NCI-H146 treated with DMSO at 0.1 percent for 48 hours (cell line): ENCODE data around the gene DVL2.
"Not testable (repeated sequence)": the region's sequence is repeated elsewhere in the genome, so short reads cannot be mapped to it uniquely, and the experiment has no call there.

Experiments
- DNase-seq: peaks from one replicate; lab custom pipeline; 2025; ENCODE audit not compliant: unreplicated experiment; lab: John Stamatoyannopoulos, UW

The DVL2 gene

DNA sequence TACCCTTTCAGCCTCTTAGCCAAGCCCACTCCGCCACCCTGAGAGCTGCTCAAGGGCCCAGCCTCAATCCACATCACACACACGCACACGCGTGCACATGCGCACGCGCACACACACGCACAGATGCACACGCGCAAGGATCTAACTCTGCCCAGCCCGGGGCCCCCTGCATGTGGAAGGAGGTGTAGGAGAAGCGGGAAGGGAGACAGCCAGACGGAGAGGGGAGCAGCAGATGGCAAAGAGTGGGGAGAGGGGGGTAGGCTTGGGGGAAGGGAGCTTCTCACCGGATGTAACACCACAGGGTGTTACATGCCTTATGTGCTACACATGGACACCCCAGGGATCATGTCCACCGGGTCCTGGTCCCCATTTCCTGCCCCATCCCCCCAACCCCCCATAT lies 30.0 kb downstream of the DVL2 start:
- DNase-seq: no peak

DNA sequence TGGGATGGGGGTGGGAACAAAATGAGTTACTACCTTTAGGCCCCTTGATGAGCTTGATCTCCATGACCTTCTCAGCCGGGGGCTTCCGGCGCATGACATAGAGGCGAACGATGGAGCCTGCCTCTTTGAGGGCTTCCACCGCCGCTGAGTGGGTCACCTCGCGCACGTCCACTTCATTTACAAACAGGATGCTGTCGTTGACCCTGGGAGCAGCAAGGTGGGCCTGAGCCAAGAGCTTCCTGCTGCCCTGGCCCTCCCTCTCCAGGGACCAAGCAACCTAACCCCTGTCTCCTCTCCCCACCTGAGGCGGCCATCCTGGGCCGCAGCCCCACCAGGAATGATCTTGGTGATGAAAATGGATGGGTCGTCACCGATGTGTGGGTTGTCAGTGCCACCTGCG lies 30.9 kb downstream of the DVL2 start:
- DNase-seq: no peak

DNA sequence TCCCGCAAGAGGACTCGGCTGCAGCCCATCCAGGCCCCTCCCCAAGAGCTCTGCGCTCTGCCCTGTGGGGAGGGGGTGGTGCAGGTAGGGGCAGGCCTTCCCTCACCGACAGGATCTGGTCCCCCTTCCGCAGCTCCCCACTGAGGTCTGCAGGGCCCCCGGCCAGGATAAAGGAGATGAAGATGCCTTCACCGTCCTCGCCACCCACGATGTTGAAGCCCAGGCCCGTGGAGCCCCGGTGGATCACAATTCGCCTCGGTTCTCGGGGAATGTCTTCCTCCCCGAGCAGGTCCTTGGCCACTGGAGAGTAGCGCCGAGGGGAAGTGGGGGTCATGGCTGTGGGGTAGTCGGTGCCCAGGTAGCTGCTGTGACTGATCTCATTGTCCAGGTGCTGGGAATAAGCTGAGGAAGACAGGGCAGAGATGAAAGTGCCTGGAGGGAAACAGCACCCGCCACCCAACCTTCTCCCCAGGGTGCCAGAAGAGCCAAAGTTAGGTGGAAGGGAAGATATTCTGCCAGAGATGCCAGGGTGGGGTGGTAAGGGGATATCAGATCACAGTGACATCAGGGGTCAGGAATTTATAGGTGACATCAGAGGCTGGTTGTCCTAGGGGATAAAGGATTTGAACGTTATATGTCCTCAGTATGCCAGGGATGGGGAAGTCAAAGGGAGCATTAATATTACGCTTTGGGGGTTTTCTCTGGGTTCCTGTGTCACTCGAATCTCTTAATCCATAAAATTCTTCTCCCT lies 37.5 kb downstream of the DVL2 start:
- DNase-seq: no peak

DNA sequence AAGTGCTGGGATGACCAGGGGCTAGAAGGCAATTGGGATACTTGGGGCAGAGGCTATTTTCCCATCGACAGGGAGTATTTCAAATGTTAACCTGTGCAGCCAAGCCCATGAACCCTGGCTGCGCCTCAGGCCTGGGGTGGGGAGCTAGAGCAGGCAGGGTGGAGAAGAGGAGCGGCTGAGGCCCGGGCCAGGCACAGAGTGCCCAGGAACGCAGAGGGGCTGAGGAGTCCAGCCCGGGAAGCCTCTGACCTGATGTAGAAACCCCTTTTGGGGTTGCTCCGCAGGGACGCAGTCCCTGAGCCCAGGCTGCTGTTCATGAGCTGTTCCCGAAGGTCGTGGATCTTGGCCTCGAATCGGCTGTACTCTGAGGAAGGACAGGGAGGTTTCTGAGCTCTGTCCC lies 38.3 kb downstream of the DVL2 start:
- no peak for DNase-seq

DNA sequence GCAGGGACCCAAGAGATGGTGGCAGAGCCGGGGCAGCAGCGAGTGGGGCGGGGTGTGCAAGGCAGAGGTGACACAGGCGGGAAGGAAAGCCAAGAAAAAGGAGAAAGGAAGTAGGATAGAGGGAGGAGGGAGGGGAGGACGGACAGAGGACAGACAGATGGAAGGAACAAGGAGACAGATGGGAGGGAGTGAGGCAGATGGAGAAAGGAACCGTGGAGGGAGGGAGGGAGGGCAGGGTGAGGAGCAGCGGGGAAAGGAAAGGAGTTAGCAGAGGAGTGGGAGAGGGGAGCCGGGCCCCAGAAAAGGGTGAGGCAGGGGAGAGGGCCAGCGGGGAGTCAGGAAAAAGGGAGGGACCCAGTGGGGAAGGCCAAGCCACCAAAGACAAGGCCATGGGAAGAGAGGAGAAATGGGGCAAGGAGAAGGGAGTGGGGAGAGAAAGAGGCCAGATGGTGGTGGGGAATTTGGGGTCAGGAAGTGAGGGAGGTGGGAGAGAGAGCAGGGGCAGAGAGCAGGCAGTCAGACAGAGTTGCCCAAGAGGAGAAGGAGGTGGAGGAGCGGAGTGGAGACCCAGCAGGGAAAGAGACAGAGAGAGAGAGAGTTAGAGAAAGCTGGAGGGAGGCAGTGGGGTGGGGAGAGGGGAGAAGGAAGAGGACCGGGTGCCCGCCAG lies 41.9 kb downstream of the DVL2 start:
- DNase-seq: no peak

DNA sequence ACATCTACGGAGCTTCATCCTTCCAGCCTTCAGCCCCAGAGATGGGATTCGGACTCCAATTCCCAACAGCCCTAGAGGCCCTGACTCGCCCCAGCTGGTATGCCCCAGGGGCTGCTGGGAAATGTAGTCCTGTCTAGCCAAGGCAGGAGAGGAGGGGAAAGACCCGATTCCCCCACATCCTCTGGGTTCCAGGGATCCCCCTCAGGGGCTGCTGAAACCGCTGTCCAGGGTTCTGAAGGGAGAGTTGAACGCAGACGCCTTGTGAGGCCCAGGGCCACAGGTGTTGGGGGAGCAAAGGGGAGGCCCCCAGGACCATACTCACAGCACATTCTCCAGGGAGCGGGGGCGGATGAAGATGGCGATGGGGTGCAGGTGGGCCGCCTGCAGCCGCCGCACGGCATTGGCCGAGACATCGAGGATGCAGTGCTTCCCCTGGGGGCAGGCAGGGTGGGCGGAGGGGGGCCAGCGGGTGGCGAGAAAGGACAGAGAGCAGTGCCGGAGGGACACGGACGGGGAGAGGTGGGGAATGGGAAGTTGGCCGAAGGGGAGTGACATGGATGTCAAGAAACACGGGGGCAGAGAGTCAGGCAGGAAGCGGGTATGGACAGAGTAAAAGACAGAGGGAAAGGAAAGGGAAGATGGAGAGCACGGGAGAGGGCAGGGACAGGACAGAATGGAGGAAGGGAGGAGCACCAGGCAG lies 42.6 kb downstream of the DVL2 start:
- no peak for DNase-seq

DNA sequence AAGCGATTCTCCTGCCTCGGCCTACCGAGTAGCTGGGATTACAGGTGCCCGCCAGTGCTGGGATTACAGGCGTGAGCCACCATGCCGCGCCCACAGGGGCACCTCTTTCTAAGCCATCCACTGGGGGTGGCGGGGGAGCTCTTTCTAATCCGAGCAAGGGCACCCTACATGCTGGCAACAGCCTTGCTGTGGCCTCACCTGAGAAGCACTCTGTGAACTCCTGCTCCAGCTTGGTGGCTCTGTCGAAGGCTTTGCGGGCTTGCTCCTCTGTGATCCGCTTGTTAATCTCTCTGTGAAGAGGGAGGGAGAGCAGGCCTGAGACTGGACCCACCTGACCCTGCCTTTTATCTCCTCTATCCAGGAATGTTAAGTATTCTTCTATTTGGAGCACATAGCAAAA lies 43.2 kb downstream of the DVL2 start:
- no peak for DNase-seq

DNA sequence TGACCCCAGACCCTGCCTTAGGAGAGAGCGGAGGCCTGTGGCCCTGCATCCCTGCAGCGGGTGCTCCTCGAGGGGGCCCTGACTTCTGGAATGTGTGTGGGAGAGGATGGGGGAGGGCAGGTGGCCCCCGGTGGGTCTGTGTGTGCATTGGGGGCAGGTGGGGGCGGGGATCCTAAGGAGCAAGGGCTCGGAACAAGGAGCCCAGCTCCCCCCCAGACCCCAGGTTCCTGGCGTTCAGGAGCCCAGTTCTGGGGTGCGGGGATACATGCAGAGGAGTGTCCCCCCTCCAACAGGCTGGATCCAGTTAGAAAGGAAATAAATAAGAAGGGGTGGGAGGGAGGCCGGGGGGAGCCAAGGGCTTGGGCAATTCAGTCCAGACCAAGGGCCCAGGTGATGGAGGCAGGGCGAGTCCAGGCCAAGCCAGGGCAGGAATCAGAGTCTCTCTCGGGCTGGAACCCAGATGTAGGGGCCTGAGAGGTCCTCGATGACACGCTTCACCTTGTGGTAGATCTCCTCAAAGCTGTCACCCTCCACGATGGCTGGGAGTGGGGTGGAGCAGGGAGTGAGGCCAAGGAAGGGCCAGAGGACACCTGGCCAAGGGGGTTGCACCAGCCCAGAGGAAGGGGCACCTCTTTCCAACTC lies 43.9 kb downstream of the DVL2 start:
- DNase-seq: no peak

DNA sequence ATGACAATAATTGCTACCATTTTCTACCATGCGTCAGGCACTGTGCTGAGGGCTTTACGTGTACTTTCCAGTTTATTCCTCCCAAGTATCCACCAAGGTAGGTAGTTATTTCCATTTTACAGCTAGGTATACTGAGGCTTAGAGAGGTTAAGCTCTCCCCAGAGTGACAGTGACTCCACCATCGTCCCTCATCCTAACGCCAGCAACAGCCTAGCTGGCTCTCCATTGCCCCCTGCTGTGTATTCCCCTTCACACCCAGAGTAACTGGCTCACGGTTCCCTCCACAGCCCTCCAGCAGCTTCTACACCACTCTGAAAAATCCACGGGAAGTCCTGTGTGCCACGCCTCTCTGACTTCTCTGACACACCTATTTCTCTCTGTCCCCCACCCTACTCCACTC lies 48.1 kb downstream of the DVL2 start:
- no peak for DNase-seq

DNA sequence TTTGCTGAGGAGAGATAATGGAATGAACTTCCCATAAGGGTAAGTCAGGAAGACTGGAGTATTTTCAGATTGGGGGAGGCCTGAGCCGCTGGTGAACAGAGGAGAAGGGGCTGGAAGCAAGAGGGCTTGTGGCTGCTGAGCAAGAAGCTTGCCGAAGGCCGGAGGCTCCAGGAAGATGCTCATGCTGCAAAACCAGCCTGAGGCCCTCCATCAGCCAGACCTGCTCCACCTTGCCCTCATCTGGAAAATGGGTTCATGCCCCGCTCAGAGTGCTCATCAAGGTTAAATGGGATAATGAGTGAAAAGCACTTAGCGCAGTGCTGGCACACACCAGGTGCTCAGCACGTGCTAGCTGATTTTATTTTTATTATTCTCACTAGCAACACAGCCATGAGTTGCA lies 49.7 kb downstream of the DVL2 start:
- no peak for DNase-seq

DNA sequence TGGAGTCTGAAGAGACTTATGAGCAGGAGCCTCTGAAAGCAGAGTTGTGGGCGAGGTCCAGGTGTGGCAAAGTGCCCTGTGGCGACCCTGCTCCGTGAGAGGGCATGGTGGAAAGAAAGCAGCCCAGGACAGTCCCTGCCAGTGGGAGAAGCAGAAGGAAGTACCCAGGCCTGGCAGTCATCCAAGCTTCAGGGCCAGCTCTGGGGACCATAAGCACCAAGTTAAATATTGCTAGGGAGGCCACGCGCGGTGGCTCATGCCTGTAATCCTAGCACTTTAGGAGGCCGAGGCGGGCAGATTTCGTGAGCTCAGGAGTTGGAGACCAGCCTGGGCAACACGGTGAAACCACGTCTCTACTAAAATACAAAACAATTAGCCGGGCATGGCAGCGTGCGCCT lies 50.2 kb downstream of the DVL2 start:
- no peak for DNase-seq

DNA sequence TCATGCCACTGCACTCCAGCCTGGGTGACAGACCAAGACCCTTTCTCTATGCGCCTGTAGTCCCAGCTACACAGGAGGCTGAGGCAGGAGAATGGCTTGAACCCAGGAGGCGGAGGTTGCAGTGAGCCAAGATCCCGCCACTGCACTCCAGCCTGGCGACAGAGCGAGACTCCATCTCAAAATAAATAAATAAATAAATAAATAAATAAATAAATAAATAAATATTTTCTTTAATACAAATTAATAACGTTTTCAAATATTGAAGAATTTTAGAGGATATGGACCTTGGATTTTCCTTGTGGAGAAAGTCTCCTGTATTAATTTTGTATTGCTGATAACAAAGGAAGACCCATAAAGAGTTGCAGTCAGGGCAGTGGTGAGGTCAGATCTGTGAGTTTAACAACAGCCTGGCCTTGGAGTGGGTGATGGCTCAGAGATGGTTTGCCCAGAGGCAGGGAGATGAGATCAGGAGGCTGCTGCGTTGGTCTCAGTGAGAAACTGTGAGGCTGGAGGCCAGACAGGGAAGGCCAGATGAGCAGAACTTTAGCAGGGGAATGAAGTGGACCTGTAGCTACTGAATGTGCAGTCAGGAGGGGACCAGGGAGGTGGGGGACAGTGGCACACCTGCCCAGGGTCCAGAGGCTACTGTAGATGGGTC lies 50.8 kb downstream of the DVL2 start:
- no peak for DNase-seq

DNA sequence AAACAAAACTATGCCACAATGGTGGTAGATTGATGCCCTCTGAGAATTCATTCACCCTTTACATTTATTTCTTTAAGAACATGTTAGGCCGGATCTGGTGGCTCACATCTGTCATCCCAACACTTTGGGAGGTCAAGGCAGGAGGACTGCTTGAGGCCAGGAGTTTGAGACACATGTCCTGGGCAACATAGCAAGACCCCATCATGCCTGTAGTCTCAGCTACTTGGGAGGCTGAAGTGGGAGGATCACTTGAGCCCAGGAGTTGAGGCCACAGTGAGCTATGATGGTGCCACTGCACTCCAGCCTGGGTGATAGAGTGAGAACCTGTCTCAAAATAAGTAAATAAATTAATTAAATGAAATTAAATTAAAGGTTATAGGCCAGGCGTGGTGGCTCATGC lies 52.2 kb downstream of the DVL2 start:
- not testable (repeated sequence) for DNase-seq

DNA sequence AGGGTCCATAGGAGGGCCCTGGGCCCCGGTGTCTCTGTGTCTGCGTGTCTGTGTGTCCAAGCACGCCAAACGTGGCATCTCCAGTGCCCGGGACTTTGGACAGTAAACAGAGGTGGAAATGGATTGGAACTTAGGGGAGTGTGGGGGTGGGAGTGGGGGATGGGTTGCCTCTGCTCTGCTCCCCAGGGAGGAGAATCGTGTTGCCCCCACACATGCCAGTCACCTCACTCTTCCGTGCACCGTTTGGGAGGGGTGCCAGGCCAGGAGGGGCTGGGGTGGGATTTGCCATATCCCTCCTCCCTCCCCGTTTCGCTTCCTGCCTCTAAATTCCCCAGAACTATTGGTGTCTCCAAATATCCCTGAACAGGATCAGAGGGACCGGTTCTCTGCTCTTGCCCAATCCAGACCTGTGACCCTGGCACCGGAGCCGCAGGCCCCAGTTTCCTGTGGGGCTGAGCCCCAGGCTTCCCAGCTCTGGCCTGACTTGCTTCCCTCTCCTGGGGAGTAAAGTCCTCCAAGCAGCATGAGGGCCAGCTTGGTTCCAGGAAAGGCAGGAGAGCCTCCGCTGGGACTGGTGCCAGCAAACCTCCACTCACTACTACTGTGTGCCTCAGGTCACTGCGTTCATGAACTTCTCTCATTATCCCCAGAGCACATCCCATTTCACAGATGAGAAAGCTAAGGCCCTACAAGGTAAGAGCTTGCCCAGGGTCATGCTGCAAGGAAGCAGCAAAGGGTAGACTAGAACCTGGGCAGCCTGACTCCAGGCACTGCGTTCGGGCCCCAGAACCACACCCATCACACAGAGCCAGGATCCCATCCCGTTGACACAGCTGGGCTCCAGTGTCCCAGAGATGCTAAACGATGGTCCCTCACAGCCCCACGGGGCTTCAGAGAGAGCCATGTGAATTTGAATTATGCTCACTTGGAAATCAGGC lies 54.7 kb downstream of the DVL2 start, which contains the start of gene ASGR1:
Gene ASGR1 (minus strand): TSS at position 54 of the 938 bp plus-strand sequence. CDS start 807 bp downstream, outside the sequence.
- no peak for DNase-seq

DNA sequence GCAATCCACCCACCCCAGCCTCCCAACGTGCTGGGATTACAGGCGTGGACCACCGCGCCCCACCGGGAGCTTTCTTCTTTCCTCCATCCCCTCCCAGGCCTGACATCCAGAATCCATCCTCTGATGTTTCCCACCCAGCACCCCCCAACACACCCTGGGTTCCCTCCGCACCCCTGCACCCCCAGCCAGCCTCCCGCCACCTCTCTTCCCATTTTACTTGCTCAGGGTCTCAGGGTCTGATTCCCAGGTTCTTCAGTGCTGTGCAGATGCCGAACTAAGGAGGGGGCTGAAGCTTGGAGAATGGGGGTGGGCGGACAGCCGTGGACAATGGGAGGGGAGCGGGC lies 55.4 kb downstream of the DVL2 start:
- DNase-seq: no peak

DNA sequence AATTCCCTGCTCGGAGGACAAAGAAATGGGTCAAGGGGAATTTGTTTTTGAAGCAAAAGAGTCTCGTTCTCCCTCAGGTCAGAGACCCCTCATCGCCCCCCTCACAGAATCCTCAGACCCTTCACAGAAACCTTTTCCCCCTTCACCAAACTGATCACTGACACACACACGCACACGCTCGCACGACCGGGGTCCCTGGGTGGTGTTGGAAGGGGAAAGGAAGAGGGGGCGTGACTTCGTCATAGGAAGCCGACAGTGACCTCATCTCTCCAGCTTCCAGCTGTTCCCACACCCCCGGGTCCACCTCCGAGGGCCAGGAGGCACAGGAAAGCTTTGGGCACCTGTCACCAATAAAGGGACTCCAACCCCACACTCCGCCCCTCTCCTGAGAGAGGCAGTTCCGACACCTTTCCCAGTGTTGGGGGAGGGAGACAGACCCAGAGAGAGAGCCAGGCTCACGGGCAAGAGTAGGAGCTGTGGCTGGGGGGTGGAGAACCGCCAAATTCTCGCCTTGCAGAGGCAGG lies 56.3 kb downstream of the DVL2 start:
- peak; percentile 22 for DNase-seq

DNA sequence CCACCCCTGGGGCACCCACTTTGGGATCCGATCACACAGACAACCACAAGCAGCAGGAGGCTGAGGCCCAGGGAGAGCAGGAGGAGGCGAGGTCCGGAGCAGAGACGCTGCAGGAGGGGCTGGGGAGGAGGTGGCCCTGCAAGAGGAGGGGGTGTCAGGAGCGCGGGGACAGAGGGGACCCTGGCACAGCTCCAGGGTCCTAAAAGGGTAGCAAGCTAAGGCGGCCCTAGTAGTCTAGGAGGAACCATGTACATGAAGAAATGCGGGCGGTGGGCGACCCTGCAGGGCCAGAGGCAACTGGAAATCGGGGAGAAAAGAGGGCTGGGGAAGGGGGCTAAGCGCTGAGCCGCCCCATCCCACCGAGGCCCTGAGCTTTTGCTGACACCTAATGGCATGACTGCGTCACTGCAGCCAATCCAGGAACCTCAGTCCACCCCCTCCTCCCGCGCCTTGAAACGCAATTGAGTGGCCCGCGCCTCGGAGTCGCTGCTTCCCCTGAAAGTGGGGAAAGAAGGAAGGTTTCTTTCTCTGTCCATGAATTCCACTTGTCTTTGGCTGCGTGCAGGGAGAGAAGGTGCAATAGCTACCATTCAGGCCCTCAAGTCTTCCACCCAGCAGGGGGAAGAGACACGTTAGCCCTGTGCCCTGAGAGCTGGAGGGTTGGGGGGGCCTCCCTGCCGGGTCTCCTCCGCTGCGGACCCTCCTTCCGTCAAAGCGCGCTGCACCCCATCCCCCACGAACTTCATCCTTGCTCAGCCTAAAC lies 56.9 kb downstream of the DVL2 start:
- DNase-seq: peak; percentile 23

DNA sequence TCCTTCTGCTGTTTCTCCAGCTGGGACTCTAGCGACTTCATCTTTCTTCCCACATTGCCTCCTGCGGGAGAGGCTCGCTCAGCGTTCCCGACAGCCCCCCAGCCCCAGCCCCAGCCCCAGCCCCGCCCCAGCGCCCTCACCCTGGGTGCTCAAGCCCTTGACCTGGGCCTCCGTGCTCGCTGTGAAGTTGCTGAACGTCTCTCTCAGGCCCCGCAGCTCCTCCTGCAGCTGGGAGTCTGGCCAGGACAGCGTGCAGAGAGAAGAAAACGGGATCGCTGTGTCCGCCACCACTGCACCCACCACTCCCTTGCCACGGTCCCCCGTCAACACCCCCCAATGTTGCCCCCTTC lies 57.5 kb downstream of the DVL2 start:
- no peak for DNase-seq

DNA sequence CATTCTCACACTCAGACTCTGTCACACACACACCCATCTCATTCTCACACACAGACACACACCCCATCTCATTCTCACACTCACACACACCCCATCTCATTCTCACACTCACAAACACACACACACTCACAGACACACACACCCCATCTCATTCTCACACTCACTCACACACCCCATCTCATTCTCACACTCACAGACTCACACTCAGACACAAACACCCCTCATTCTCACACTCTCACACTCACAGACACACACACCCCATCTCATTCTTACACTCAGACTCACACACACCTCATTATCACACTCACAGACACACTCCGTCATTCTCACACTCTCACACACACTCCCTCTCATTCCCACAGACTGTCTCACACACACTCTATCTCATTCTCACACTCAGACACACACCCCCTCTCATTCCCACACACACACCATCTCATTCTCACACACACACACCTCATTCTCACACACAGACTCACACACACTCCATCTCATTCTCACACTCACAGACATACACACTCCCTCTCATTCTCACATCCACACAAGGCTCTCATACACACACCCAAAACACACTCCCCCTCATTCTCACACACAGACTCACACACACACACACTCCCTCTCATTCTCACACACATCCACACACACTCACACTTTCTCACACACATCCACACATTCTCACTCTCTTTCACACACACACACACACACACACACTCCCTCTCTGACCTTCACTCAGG lies 58.0 kb downstream of the DVL2 start:
- DNase-seq: no peak
